GM12872 (cell line): ENCODE measurements around the gene TUBB.

Source experiments
- CTCF ChIP-seq: IDR thresholded peaks from 3 replicates; pipeline ENCODE4 v1.5.1; 2011; ENCODE audit warnings: low read depth, mild to moderate bottlenecking, low read length, moderate library complexity; ENCODE audit not compliant: insufficient read depth

Gene TUBB

GRCh38 chr6:30707281-30707850 lies 12.8 kb upstream of the TUBB start:
- TF ChIP-seq CTCF = no peak

- TF ChIP-seq CTCF = no peak
Observed at GRCh38 chr6:30709101-30709868, 10.9 kb upstream of the TUBB start.

GRCh38 chr6:30711758-30712380 lies 8.3 kb upstream of the TUBB start:
- TF ChIP-seq CTCF = 0 out of 3 replicates have a peak, but pooled peaks have one; percentile 11

GRCh38 chr6:30712441-30712945 lies 7.7 kb upstream of the TUBB start:
- no peak for TF ChIP-seq CTCF

GRCh38 chr6:30714263-30714662 lies 5.9 kb upstream of the TUBB start:
- no peak for TF ChIP-seq CTCF

GRCh38 chr6:30716879-30717128 lies 3.3 kb upstream of the TUBB start:
- TF ChIP-seq CTCF = no peak

GRCh38 chr6:30717129-30717844 lies 2.9 kb upstream of the TUBB start, which contains the start of gene MDC1:
Gene MDC1 (minus strand): TSS chr6:30717281. CDS start chr6:30715175, 2,106 bp downstream.
- TF ChIP-seq CTCF = 0 out of 3 replicates have a peak, but pooled peaks have one; percentile 43
